Muscle of back (tissue), 11 donors: ENCODE measurements around the gene BSCL2. TPM values are rescaled to one million over a fixed set of nuclear protein-coding genes. Genes with fewer than 3 reads are reported as not detected.
"Not testable (repeated sequence)": the region's sequence is repeated elsewhere in the genome, so short reads cannot be mapped to it uniquely, and the experiment has no call there.

ENCODE experiments used
- DNase-seq, 3 donors: peaks; one replicate each; pipeline versions ENCODE4 v3.0.0 to v3.0.0-alpha.2; 2013
- polyA plus RNA-seq, 10 donors: library from polyadenylated mRNA; unstranded; fragments of 120-200 nt; gene quantifications; one replicate each; pipeline ENCODE4 v1.2.1, GENCODE V29; 2013; ENCODE audit not compliant: insufficient read length in 10 of 10

Gene BSCL2
- polyA plus RNA-seq, 10 donors = 15.1 to 24.5 (median 22.0) TPM

GRCh38 chr11:62689421-62690183 is 17.6 kb downstream of the BSCL2 start, which contains the start of gene LRRN4CL:
Gene LRRN4CL (minus strand): TSS chr11:62689530. CDS start chr11:62688508, 1,022 bp downstream.
- DNase-seq = peak; percentile 91 to 96 (median 92)

- DNase-seq = peak in 1 of 3 donors; percentile 60
These were observed 18.7 kb downstream of the BSCL2 start for GRCh38 chr11:62688491-62688890.

- peak in 1 of 3 donors; percentile 67 for DNase-seq
These were observed 19.5 kb downstream of the BSCL2 start for GRCh38 chr11:62687508-62688396.

GRCh38 chr11:62682518-62682917 is 24.7 kb downstream of the BSCL2 start:
- no peak for DNase-seq

GRCh38 chr11:62680825-62681240 is 26.4 kb downstream of the BSCL2 start:
- peak in 2 of 3 donors; percentile 61 to 80 for DNase-seq

- peak; percentile 88 to 97 (median 94) for DNase-seq
These were observed 28.2 kb downstream of the BSCL2 start, which contains the start of gene UBXN1 for GRCh38 chr11:62678770-62679696. Gene UBXN1 (minus strand): TSS chr11:62679073. CDS start chr11:62678923, 150 bp downstream.

GRCh38 chr11:62678433-62678769 is 28.8 kb downstream of the BSCL2 start:
- no peak for DNase-seq

- no peak for DNase-seq
These were observed 29.5 kb downstream of the BSCL2 start for GRCh38 chr11:62677714-62678113.

- DNase-seq = no peak
These were observed 30.1 kb downstream of the BSCL2 start for GRCh38 chr11:62677156-62677555.

- DNase-seq = no peak
These were observed 30.5 kb downstream of the BSCL2 start for GRCh38 chr11:62676698-62677097.

- DNase-seq = not testable (repeated sequence)
These were observed 31.8 kb downstream of the BSCL2 start for GRCh38 chr11:62675415-62675814.

- DNase-seq = no peak
These were observed 34.1 kb downstream of the BSCL2 start for GRCh38 chr11:62673196-62673525.

- DNase-seq = peak; percentile 83 to 96 (median 86)
These were observed 35.4 kb downstream of the BSCL2 start, which contains the start of the genes LBHD1 and UQCC3 for GRCh38 chr11:62671608-62672389. Gene LBHD1 (minus strand): TSS chr11:62672267. CDS start chr11:62670031, 2,236 bp downstream. Gene UQCC3 (plus strand): TSS chr11:62671673. CDS start chr11:62671746, 73 bp downstream.

- no peak for DNase-seq
These were observed 36.0 kb downstream of the BSCL2 start for GRCh38 chr11:62671236-62671607.

GRCh38 chr11:62669420-62670161 is 37.6 kb downstream of the BSCL2 start:
- DNase-seq = no peak

GRCh38 chr11:62667460-62667859 is 39.8 kb downstream of the BSCL2 start:
- DNase-seq = no peak

- DNase-seq = no peak
These were observed 40.8 kb downstream of the BSCL2 start for GRCh38 chr11:62666259-62666926.

- DNase-seq = no peak
These were observed 41.5 kb downstream of the BSCL2 start for GRCh38 chr11:62665599-62666258.
